ENCODE measurements around the gene INPP5A.

INPP5A gene

DNA sequence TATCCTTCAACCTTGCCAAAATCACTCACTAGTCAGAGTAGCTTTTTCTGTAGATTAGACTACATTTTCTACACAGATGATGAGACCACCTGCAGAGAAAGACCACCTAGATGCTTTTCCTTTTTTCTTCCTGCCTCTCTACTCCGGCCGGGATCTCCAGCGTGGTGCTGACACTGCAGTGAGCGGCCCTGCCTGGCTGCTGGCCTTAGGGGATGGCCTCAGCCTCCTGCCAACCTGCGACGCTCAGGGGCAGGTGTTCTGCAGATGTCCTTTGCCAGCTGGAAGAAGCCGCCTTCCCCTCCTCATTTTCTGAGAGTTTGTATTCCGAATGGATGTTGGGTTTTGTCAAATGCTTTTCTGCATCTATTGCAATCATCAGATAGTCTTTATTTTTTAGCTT lies 291.8 kb downstream of the INPP5A start:
- TF ChIP-seq, protein P1, sequence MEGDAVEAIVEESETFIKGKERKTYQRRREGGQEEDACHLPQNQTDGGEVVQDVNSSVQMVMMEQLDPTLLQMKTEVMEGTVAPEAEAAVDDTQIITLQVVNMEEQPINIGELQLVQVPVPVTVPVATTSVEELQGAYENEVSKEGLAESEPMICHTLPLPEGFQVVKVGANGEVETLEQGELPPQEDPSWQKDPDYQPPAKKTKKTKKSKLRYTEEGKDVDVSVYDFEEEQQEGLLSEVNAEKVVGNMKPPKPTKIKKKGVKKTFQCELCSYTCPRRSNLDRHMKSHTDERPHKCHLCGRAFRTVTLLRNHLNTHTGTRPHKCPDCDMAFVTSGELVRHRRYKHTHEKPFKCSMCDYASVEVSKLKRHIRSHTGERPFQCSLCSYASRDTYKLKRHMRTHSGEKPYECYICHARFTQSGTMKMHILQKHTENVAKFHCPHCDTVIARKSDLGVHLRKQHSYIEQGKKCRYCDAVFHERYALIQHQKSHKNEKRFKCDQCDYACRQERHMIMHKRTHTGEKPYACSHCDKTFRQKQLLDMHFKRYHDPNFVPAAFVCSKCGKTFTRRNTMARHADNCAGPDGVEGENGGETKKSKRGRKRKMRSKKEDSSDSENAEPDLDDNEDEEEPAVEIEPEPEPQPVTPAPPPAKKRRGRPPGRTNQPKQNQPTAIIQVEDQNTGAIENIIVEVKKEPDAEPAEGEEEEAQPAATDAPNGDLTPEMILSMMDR (conservative IDR thresholded peaks at IDR 0.05): no peak
- no peak overlapping the region for H3K27ac ChIP-seq

DNA sequence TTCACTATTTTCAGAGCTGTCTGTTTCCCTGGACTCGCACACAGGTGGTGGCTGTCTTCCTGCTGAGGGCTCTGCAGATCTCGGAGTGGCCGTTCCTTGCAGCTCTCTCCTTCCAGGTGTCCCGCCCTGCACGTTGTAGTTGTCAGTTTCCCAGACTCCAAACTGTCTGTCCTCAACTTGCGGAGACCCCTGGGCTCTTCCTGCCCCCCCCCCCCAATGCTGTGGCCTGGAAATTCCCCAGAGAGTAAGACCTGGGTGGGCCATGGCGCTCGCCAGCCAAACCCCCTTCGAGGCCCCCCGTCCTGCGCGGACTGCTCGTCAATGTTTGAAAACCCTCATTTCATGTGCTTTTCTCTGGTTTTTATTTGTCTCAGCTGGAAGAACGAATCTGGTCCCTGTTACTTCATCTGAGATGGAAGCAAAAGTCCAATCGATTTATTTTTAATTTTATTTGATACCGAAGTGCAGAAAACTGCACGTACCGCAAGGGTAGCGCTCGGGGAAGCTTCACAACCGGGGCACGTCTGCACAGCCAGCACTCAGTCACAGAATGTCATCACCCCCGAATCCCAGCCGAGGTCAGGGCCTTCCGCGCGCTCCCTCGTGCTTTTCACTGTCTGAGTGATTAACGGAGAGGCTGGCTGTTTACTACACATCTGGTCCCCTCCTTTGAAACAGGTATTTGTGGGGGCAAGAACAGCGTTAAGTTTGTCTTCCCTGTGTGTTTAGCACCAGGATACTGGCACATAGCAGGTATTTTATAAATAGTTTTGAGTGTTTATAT lies 294.8 kb downstream of the INPP5A start:
- no peak overlapping the region for H3K27ac ChIP-seq
- TF ChIP-seq, protein P1 (conservative IDR thresholded peaks at IDR 0.05): no peak

Measured in VCaP (cell line).